GM19240 (cell line): ENCODE measurements around the gene SPNS2.
A peak's percentile ranks its signal among the peaks of the same experiment; 100 is the strongest.

Source experiments
- DNase-seq: peaks from one replicate; pipeline ENCODE4 v3.0.0; 2011; ENCODE audit warnings: low spot score; ENCODE audit not compliant: insufficient read length

The SPNS2 gene

DNA sequence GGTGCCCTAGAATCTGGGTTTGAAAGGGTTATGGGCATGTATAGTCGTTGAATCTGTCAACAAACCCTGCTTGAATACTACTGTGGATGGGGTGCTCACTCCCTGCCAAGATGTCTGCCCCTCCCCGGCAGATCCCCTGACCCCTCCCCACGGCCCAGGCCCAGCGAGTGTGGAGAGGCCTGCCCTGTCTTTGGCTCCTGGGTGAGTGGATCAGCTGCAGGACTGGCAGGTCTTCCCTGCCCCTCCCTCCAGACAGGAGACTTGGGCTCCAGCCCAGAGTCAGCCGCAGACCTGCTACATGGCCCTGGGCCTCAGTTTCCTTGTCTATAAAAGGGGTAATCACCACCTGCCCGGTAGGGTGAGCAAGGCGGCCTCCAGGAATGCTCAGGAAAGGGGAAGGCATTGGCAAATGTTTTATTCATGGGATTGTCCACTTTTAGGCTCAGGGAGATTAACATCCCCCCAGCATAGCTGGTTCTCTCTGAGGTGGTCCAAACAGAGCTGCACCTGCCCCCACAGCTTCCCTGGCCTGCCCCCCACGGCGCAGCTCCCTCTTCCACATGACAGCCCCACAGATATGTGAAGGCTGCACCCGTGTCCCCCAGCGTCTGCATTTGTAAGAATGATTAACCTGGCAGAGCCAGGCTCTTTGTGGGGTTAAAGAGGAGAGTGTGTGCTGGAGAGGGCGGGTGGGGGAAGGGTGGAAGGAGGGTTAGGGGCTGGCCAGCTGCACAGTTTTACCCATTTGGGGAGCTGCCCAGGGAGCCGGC lies 18.5 kb upstream of the SPNS2 start:
- DNase-seq, result no peak

DNA sequence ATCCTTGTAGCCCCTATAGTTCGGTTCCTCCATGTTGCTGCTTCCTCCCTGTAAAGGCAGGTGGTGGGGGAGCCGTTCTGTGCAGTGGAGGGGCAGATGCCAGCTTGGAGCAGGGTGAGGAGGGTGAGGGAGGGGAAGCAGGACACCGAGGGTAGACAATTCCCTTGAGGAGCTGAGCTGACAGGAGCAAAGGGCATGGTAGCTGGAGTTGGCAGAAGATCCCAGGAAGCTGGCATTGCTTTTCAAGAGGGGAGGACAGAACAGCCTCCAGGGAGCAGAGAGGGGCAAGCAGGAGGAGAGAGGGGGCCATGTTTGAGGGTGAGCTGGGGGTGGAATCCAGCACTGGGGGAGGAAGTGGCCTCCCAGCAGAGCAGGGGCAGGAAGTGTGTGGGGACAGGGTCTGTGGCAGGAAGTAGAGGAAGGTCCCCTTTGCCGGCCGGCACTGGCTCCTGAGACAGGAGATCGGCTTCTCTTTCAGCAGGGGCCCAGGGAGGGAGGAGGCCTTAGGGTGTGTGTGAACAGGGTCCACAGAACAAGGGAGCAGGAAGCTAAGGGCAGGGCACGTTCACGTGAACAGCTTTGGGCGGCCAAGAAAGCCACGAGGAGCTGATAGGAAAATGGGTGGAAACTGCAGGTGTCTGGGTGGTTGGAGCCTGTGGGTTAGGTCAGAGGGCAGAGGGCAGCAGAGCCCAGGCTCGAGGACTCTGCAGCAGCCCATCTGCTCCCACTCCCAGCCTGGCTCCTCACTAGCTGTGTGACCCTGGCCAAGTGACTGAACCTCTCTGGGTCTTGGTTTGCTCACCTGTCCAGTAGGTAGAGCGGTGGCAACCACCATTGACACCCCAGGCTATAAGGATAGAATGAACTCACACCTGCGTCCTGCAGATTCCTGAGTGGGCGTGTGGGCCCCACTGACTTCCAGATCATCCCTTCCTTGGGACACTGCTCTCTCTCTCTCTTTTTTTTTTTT lies 17.5 kb upstream of the SPNS2 start:
- DNase-seq, result peak; percentile 53

DNA sequence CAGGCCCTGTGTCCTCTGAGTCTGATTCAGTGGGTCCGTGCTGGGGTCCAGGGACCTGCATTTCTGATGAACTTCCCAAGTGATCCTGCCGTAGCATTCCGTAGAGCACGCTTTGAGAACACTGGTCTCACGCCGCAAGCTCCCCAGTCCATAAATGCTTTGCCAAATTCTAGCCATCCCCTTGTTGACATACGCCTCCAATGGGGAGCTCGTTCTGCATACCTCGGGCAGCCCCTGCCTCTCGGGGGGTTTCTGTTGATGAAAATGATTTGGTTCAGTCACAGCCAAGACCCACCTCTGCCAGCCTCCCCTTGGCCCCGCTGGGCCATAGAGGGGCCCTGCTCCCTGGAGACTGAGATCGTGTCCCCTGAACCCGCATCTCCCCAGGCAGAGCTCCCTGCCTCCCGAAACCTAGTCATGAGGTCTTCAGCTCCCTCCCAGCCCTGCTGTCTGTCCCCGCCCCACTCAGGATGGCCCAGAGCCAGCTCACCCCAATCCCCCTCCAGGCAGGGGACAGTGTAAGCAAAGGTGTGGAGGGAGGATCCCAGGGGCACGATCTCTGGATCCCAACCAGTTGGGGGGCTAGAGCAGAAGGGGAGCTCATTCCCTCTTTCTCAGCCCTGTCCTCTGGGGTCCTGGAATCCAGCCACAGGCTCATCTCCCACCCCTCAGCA lies 16.2 kb upstream of the SPNS2 start:
- DNase-seq, result no peak

DNA sequence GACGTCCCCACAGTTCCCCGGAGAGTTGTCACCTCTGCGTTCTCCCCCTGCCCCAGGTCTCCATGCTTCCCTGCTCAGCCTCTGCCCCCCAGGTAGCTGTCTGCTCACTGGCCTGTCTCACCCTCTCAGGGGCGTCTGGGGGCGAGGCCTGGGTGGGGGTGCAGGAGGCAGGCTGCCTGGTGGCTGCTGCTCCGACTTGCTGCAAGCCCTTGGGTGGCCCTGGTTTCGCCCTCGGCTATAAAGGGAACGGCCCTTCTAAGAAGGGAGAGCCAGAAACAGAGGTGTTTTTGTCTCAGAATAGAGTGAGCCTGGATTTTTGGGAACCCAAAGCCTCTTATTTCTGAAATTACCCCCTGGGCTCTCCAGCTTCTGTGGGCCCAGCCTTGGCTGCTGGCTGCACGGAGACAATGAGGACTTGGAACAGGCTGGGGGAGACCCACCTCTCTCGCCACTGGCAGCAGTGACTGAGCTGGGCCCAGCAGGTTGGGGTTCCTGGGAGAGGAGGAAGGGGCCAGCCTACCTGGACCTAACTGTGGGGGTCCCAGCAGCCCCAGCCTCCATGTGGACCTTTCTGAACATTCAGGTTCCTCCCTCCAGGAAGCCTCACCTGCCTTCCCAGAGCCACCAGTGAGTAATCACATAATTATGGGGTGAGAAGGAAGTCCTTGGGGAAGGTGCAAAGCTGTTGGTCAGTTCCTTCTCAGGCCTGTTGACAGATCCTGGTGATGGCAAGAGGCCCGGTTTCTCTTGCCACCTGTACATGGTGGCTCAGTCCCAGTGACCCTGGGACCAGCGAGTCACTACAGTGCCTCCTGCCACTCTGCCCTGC lies 15.5 kb upstream of the SPNS2 start:
- no peak for DNase-seq

DNA sequence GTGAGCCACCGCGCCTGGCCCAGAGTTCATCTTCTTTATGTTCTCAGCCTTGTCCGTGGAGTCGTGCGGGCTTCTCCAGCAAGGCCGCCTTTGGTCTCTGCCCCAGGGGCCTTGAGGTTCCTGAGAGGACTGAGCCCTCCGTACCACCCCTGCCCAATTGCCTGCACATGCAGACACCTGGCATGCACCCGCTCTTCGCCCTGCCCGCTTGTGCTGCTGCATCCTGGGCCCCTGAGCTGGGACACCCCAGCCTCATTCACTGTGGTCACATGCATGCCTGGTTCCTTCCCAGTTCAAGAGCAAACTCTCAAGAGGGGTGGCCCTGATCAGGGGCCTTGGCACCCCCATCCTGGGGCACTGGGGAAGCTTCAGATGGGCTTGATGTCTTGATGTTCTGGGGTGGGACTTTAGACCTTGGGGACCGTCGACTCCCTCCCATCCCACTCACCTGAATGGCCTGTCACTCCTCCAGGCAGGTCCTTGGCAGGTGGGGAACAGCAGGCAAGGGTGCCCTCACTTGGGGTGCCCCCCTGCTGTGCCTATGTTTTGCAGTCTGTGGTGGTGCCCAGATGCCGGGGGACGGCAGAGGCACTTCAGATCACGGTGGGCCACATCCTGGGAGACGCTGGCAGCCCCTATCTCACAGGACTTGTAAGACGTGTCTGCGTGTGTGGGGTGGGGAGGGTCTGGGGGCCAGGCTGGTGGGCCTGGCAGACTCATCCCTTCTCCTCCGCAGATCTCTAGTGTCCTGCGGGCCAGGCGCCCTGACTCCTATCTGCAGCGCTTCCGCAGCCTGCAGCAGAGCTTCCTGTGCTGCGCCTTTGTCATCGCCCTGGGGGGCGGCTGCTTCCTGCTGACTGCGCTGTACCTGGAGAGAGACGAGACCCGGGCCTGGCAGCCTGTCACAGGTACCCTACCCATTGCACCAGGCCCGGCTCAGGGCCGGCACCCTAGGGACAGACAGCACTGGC lies 12.7 kb upstream of the SPNS2 start:
- no peak for DNase-seq

DNA sequence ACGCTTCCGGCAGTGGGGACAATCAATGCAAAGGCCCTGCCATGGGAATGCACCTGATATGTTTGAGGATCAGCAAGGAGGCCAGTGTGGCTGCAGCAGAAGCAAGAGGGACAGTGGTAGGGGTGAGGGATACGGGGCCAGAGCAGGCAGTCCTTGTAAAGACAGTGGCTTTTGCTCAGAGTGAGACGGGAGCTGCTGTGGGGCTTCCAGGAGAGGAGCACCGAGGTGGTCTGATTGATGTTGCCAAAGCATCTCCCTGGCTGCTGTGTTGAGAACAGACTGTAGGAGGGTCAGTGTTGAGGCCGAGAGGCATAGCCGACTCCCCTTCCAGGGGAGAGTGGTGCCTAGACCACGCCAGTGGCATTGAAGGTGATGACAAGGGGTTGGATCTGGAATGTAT lies 11.4 kb upstream of the SPNS2 start:
- no peak for DNase-seq

DNA sequence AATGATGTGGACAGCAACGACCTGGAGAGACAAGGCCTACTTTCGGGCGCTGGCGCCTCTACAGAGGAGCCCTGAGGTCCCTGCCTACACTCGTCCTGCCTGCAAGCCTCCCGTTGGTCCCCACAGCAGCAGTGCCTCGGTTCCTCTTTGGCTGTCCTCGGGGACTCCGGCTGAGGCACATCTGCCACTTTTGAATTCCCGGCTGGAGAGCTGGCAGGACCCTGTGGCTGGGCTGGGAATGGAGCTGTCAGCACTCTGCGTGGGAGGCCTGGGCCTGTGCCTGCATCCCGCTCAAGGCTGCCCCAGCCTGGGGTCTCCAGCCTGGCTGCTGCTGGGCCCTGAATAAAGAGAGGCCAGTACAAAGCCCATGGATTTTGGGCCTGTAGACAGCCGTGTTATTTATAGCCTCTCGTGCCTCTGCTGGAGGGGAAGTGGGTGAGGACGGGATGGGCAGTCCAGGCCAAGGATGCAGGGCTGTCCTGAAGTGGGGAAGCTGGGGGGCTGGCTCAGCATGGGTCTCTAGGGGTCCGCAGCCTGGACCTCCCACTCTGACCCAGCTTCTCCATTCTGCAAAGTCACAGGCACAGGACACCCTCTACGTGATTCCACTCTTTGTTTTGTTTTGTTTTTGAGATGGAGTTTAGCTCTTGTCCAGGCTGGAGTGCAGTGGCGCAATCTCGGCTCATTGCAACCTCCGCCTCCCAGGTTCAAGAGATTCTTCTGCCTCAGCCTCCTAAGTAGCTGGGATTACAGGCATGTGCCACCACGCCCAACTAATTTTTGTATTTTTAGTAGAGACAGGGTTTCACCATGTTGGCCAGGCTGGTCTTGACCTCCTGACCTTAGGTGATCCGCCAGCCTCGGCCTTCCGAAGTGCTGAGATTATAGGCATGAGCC lies 10.6 kb upstream of the SPNS2 start:
- DNase-seq, result no peak

DNA sequence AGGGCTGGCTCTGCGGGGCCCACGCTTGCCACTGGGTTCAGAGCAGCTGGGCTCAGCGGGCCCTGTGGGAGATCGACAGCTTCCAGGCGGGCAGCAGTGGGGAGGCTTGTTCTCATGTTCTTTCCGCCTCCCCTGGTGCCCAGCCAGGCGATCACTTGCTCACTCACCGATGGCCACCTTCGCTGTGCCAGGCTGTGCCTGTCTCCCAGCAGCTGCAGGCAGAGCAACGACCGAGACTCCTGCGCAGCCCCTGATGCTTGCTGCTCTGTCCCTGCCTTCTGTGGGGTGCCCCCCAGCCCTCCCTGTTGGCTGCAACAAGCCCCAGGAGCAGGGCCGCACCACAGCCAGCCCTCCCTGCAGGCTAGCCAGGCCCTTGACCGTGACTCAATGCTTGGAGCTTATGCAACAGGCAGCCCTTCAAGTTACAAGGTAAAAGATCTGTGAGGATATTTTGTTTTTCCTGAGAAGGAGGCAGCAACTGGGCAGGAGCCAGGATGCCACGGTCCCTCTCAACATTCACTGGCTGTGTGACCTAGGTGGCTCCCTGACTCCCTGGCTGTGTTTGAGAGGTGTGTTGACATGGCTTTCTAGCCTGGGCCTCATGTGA lies 9.6 kb upstream of the SPNS2 start:
- DNase-seq, result no peak

DNA sequence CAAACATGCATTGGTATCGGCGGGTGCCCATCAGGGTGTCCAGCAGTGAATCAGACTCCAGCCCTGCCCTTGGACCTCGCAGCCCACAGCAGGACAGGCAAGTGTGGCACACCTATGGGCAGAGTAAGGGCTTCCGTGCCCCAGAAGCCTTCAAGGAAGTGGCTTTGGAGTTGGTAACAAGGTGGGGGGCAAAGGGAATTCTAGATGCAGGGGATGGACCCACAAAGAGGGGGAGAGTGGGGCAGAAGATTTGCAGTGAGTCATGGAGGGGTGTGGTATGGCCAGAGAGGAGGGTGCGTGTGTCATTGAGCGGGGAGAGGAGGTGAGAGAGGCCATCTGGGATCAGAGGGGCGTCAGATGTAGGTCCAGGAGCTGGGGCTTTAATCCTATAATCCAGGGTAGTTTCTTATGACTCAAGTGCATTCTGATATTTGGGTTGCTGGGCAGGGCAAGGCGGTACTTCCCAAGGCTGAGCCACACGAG lies 8.5 kb upstream of the SPNS2 start:
- no peak for DNase-seq

DNA sequence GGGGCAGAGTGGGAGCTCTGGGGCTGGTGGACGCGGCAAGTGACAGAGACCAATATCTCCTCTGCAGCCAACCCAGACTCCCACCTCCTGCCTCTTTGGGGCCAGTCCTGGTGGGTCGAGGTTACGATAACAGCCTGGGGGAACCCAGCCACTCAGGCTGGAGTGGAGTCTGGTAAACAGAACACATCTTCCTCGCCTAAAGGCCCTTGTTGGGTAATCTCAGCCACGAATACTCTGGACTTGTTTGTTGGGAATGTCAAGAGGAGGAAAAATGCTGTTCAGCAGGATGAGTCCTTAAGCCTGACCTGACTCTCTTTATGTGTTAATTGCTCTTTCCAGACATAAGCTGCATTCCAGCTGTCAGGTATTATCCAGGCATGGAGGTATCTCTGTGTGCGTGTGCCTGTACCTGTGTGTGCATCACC lies 8.0 kb upstream of the SPNS2 start:
- no peak for DNase-seq

DNA sequence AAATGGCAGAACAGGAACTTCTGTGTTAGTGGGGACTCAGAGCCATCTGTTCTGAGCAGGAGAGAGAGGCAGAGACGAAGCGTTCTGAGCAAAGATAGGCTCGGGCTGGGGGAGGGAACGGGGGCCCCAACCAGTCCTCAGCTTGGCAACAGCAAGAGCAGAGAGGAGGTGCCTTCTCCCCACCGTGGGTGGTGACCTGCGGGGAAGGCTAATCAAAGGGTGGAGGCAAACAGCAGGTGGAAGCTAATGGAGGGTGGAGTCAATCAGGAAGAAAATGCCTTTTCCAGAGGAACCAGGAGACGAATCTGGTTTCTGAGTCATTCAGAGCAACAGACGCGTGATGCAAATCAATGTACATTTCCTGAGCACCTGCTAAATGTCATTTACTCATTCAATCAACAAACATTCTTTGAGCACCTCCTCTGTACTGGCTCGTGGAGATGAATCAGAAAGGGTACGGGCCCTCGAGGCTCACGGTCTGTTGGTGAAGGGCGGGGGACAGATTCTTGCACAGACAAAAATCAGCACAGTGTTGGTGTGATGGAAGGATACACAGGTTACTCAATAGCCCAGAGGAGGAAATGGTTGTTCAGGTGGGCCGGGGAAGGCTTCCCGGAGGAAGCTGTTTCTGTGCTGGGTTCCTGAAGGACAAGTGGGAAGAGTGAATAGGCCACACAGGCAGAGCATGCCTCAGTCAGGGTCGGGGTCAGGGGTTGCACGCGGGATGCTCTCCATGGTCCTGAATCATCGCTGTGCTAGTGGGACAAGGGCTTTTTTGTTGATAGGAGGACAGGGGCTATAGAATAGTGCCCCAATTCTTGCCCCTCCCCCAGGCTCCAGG lies 5.7 kb upstream of the SPNS2 start:
- DNase-seq, result no peak

DNA sequence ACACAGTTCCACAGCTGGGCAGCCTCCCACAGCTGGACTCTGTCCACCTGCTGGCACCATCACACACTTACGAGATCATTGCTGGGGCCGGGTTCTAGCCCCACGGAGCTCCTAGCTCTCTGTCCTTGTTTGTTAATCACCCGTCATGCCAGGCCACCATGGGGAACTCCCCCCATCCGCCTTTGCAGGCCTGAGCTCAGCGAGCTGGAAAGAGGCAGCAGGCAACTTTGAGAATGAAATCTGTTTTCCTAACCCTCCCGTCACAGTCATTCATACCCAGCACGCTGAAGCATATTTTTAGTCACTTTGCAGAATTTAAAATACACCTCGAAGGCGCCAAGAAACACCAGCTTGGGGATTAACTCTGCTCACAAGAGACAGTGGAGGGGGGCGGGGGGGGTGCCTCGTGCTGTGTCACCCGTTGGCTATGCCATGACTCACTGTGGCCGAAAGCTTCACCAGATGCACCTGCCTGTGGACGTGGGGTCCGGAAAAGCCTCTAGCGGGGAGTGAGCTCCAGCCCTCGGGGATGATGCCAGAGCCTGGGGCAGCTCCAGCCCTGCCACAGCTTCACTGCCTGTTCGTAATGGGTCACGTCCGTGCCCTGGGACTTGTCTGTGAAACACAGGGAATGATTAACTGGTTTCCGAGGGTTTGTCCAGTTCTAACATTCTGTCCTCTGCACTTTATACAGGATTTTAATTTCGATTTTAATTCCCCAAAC lies 1.4 kb upstream of the SPNS2 start:
- peak; percentile 38 for DNase-seq

DNA sequence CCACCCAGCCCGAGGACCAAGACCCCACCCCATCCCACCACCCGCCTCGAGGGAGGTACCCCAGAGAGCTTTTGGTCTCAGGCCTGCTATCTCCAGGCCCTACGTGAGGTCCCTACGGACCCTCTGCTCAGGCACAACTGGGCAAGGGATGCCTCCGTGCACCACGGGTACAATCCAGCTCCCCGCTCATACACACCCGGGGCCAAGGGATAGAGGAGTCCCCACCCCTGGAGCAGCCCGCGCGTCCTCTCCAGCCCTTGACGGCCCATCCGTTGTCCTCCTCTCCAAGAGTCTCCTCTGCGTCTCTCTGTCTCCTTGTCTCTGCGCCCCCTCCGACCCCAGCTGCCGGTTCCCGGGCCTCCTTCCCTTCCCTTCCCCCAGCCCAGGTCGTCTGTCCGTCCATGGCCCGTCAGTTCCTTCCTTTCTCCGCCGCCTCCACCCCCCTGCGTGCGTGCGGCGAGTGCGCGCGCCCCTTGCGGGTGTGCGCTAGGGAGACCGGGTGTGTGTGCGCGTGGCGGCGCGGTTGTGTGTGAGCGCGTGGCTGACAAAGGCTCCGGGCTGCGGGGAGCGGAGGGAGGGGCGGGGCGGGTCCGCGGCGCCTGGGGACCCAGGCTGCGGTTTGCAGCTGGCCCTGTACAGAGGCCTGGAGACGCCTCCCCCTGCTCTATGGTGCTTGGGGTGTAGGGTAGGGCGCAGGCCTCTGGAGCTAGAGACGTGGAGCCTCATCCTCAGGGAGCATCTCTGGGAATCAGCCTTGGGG lies 930 bp downstream of the SPNS2 start:
- DNase-seq, result no peak

DNA sequence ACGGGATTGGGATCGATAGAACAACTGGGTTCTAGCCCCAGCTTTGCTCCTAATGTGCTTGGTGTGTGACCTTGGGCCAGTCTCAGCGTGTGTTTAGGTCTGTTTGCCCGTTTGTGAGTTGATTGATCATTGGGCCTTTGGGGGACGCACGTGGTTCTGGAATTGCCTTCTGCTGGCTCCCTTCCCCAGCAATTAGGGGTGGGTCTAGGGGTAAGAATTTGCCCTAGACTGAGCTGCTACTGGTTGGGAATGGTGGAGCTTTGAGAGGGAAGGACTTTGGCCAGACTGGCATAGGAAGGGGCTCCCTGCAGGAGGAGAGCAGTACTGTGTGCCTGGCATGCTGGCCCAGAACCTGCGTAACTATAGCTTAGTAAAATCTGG lies 1.5 kb downstream of the SPNS2 start:
- no peak for DNase-seq

DNA sequence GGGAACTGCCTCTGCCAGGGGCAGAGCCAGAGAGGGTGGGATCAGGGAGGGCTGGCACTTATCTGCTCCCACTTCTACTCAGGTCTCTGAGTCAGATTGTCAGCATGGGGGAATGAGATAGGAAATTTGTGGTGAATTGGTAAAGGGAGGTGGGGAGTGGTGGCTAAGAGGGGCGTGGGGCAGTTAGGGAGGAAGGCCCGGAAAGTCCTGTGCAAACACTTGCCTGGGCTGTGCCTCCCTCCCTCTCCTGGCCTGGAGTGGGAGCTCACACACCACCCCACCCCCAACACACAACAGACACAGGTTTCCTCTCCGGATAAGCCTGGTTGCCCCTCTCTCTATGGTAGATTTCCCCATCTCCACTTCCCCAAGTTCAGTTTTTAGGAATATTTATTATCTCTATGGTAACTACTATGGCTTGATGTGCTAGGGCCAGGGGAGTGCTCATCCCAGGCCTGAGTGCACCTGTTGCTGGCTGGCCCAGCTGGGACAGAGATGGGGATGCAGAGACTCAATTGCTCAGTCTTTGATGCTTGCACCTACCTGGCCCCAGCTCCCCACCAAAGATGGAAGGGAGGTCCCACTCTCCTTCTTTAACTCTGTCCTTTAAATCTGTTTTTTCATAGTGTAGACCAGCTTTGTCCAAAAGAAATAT lies 2.7 kb downstream of the SPNS2 start:
- no peak for DNase-seq
